GM20000 (cell line): ENCODE results near the gene RARRES1.

Source experiments
- DNase-seq: peaks from one replicate; pipeline ENCODE4 v3.0.0; 2012; ENCODE audit warnings: low spot score
- TF ChIP-seq, protein P1 (sequence below): IDR thresholded peaks from 2 replicates; pipeline ENCODE4 v1.5.1; 2012; ENCODE audit warnings: mild to moderate bottlenecking, control low read depth; ENCODE audit errors: extremely low read depth, missing control alignments

Gene RARRES1

DNA sequence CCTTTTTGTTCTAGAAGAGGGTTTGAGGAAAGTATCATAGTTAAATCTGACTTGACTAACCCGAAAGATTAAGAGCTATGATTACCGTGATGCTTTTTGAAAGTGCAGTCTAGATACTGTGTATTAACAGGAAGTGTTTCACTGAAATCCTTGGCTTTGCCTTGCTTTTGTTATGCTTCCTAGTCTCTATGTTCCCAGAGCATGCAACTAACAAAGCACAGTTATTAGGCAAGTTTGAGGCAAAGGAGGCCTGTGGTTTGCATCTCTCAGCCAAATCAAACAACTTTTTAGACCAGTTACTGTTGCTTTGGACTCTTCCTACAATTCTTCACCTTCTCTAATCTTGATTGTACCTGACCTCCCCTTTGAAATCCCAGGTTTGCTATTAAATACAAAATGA is 63.8 kb downstream of the RARRES1 start:
- no peak for DNase-seq
- TF ChIP-seq, protein P1, sequence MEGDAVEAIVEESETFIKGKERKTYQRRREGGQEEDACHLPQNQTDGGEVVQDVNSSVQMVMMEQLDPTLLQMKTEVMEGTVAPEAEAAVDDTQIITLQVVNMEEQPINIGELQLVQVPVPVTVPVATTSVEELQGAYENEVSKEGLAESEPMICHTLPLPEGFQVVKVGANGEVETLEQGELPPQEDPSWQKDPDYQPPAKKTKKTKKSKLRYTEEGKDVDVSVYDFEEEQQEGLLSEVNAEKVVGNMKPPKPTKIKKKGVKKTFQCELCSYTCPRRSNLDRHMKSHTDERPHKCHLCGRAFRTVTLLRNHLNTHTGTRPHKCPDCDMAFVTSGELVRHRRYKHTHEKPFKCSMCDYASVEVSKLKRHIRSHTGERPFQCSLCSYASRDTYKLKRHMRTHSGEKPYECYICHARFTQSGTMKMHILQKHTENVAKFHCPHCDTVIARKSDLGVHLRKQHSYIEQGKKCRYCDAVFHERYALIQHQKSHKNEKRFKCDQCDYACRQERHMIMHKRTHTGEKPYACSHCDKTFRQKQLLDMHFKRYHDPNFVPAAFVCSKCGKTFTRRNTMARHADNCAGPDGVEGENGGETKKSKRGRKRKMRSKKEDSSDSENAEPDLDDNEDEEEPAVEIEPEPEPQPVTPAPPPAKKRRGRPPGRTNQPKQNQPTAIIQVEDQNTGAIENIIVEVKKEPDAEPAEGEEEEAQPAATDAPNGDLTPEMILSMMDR = no peak

DNA sequence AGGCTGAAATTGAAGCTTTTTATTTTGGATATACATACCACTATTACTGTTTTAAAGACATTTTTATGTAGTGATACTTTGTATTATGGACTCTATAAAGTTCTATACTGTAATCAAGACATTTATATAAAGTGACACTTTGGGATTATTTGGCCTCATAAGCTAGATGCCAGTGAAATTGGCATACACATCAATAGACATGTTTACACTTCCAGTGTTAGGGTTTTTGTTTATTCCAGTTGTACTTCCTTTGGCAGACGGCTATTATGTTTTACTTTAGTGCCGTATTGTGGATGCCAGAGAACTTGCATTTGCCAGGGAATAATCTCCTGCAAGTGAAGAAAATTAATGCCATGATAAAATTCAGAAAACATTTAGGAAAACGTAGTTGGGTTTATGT is 65.8 kb downstream of the RARRES1 start:
- TF ChIP-seq, protein P1 = no peak
- DNase-seq = no peak

DNA sequence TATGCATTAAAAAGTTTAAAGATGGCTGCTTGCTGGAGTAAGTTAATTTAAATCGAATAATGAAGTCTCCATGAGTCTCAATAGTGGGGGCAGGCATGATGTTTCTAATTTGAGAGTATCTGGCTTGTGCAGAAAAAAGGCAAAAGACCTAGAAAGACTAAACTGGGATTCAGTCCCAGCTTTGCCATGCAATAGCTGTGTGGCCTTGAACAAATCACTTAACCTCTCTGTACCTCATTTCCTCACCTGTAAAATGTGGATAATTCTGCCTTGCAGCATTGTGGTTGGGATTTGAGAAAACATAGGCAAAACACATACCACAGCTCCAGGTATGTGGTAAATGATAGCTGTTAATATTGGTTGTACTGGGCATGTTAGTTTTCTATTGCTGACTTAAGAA is 68.4 kb downstream of the RARRES1 start:
- TF ChIP-seq, protein P1 = no peak
- DNase-seq = no peak

DNA sequence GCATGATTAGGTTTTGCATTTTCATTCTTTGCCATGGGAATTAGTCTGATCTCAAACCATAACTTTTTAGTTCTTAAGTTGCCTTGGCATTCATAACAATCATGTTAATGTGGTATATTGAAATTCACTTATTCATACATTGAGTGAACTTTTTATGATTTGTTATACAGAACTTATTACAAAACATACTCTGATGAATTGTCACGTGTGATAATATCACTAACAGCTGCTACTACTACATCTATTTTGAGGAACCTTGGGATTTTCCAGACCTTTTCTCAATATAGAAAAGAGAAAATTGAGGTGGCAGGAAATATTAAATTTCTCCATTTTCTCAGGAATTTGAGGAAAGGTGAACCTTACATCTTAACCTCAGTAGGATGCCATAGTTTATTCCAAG is 69.0 kb downstream of the RARRES1 start:
- DNase-seq = no peak
- TF ChIP-seq, protein P1 = no peak

DNA sequence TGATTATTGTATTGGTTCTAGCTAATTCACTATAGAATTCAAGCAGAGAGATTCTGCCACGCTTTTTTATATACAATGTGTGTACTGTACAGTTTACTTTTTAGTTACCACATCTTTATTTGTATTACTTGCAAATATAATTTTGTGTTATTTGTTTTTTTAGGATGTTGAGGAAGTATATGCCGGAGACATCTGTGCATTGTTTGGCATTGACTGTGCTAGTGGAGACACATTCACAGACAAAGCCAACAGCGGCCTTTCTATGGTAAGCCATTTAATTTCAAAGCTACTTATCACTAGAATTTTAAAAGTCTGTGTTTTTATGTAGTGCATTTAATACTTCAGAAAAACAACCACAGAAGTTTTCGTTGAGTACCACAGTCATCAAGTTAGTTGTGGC is 71.5 kb downstream of the RARRES1 start:
- TF ChIP-seq, protein P1 = no peak
- no peak for DNase-seq

DNA sequence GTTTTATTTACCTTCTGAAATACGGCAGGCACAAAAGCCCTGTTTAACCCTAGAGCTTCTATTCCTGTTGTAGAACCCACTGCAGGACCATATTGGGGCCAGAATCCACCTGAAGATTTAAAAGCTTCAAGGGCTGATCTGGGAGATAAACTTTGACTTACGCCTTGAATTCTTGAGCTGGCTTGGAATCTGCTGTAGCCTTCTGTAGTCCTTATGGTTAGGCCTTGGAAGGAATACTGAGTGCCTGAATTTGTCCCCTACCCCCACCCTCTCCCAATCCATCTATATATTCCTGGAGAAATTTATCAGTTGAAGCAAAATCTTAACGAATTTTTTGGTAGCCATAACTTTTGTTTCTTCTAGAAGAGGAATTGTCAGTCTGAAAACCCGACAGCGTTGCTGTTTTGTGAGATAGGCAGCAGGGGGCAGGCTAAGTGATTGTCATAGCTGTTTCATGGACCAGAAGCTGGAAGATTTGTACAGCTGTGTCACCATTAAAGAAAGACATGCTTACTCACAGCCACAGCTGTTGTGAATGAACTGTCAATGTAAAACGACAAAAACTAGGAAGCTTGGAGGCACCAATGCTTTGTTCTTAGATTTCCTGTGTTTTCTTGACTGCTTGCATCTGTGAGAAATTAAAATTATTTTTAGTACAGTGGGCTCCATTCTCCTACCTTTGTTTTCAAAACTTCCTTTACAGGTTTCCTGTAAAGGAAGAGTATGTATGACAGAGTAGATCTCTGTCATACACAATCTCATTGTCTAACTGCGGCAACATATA is 72.6 kb downstream of the RARRES1 start:
- TF ChIP-seq, protein P1 = peak; percentile 63

DNA sequence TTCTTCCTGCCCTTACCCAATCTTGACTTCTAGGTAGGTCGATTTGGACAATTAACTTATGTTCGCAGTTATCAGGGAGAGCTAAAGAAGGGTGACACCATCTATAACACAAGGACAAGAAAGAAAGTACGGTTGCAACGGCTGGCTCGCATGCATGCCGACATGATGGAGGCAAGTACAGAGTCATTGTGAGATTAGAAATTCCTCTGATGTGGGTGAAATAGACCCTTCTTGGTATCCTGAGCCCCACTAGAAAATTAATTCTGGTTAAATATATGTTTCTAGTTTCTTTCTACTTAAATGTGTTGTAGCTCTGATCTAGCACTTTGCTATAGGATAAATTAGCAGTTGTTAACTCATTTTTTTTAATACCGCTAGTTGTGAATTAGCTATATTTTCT is 73.4 kb downstream of the RARRES1 start:
- TF ChIP-seq, protein P1 = no peak
- no peak for DNase-seq

More for the DNA sequence above, 72.6 kb downstream of the RARRES1 start:
- DNase-seq = peak; percentile 56
